Measurements from ENCODE around the gene MYO9A.
A peak's percentile ranks its signal among the peaks of the same experiment; 100 is the strongest.

The MYO9A gene

GRCh38 chr15:71786673-71787072 is 331.3 kb downstream of the MYO9A start:
- Histone ChIP-seq H4K8ac (ENCODE audit: low read depth, low read length) (no peak overlapping the region), H3K18ac (ENCODE audit: low read length) (no peak overlapping the region), H3K23ac (ENCODE audit: low read length) (no peak overlapping the region), H3K4me2 (ENCODE audit: low read length) (no peak overlapping the region), H4K91ac (ENCODE audit: low read depth, low read length) (no peak overlapping the region), H3K79me1 (ENCODE audit: low read length) (peaks cover 3% of the 10 kb centered on the region), H2BK120ac (ENCODE audit: insufficient read depth, low read length, poor library complexity) (no peak overlapping the region), H3K36me3 (ENCODE audit: control insufficient read depth in 1 of 2, insufficient read depth in 2 of 2, low read length in 2 of 2) (no peaks in the 10 kb centered on the region), H3K27me3 (ENCODE audit: insufficient read depth, low read length) (no peaks in the 10 kb centered on the region), H3K4me3 (ENCODE audit: low read depth, low read length) (no peak overlapping the region), H3K9ac (ENCODE audit: low read length) (no peak overlapping the region), H4K12ac (ENCODE audit: low read depth, low read length) (no peak overlapping the region), H3K79me2 (ENCODE audit: control insufficient read depth, insufficient read depth, low read length, poor library complexity) (no peaks in the 10 kb centered on the region), H3K4ac (ENCODE audit: low read depth, low read length) (no peak overlapping the region), H2AFZ (ENCODE audit: insufficient read depth, low read length, poor library complexity) (no peak overlapping the region), H2BK12ac (ENCODE audit: low read length) (no peak overlapping the region), H2BK5ac (ENCODE audit: low read depth, low read length, poor library complexity) (no peak overlapping the region), H3K27ac (ENCODE audit: low read depth, low read length) (no peak overlapping the region), H3K14ac (ENCODE audit: low read length) (no peak overlapping the region), H3K4me1 (ENCODE audit: control insufficient read depth in 1 of 2, insufficient read depth in 2 of 2, low read length in 2 of 2) (peaks cover 5 to 9% of the 10 kb centered on the region in 2 experiments), H3K9me3 (ENCODE audit: insufficient read depth, low read depth, low read length) (peaks cover 3% of the 10 kb centered on the region), H2AK5ac (ENCODE audit: low read length) (no peak overlapping the region)
- WGBS (ENCODE audit: extremely low coverage, insufficient coverage, insufficient read length), result 100% methylated on average over 3 of the region's 7 CpGs
- DNase-seq, result no peak

GRCh38 chr15:71785996-71786395 is 332.0 kb downstream of the MYO9A start:
- Histone ChIP-seq H3K4ac (ENCODE audit: low read depth, low read length) (no peak overlapping the region), H3K18ac (ENCODE audit: low read length) (no peak overlapping the region), H3K14ac (ENCODE audit: low read length) (no peak overlapping the region), H3K9ac (ENCODE audit: low read length) (no peak overlapping the region), H3K9me3 (ENCODE audit: insufficient read depth, low read depth, low read length) (peaks cover 3% of the 10 kb centered on the region), H3K79me2 (ENCODE audit: control insufficient read depth, insufficient read depth, low read length, poor library complexity) (no peaks in the 10 kb centered on the region), H3K4me3 (ENCODE audit: low read depth, low read length) (no peak overlapping the region), H3K4me1 (ENCODE audit: control insufficient read depth in 1 of 2, insufficient read depth in 2 of 2, low read length in 2 of 2) (peaks cover 5 to 9% of the 10 kb centered on the region in 2 experiments), H2BK5ac (ENCODE audit: low read depth, low read length, poor library complexity) (no peak overlapping the region), H2AFZ (ENCODE audit: insufficient read depth, low read length, poor library complexity) (no peak overlapping the region), H3K23ac (ENCODE audit: low read length) (no peak overlapping the region), H3K79me1 (ENCODE audit: low read length) (peaks cover 3% of the 10 kb centered on the region), H3K27ac (ENCODE audit: low read depth, low read length) (no peak overlapping the region), H3K27me3 (ENCODE audit: insufficient read depth, low read length) (no peaks in the 10 kb centered on the region), H3K4me2 (ENCODE audit: low read length) (no peak overlapping the region), H4K91ac (ENCODE audit: low read depth, low read length) (no peak overlapping the region), H3K36me3 (ENCODE audit: control insufficient read depth in 1 of 2, insufficient read depth in 2 of 2, low read length in 2 of 2) (no peaks in the 10 kb centered on the region), H4K8ac (ENCODE audit: low read depth, low read length) (no peak overlapping the region), H2BK12ac (ENCODE audit: low read length) (no peak overlapping the region), H2AK5ac (ENCODE audit: low read length) (no peak overlapping the region), H4K12ac (ENCODE audit: low read depth, low read length) (no peak overlapping the region), H2BK120ac (ENCODE audit: insufficient read depth, low read length, poor library complexity) (no peak overlapping the region)
- WGBS (ENCODE audit: extremely low coverage, insufficient coverage, insufficient read length), result no CpG with 5 or more reads among the region's 2 CpGs
- no peak for DNase-seq

- H2BK120ac ChIP-seq (ENCODE audit: insufficient read depth, low read length, poor library complexity), result no peak overlapping the region
- H3K27ac ChIP-seq (ENCODE audit: low read depth, low read length), result no peak overlapping the region
- H2AK5ac ChIP-seq (ENCODE audit: low read length), result no peak overlapping the region
- H2BK12ac ChIP-seq (ENCODE audit: low read length), result no peak overlapping the region
- H3K9me3 ChIP-seq (ENCODE audit: insufficient read depth, low read depth, low read length), result peaks cover 3% of the 10 kb centered on the region
- no peak overlapping the region for H4K91ac ChIP-seq (ENCODE audit: low read depth, low read length)
- no peaks in the 10 kb centered on the region for H3K79me1 ChIP-seq (ENCODE audit: low read length)
- no peak overlapping the region for H3K18ac ChIP-seq (ENCODE audit: low read length)
- no peaks in the 10 kb centered on the region for H3K27me3 ChIP-seq (ENCODE audit: insufficient read depth, low read length)
- H2AFZ ChIP-seq (ENCODE audit: insufficient read depth, low read length, poor library complexity), result no peak overlapping the region
- no peak overlapping the region for H3K23ac ChIP-seq (ENCODE audit: low read length)
- no peak overlapping the region for H3K4ac ChIP-seq (ENCODE audit: low read depth, low read length)
- no peak overlapping the region for H4K12ac ChIP-seq (ENCODE audit: low read depth, low read length)
- no peaks in the 10 kb centered on the region for H3K79me2 ChIP-seq (ENCODE audit: control insufficient read depth, insufficient read depth, low read length, poor library complexity)
- H3K9ac ChIP-seq (ENCODE audit: low read length), result no peak overlapping the region
- no CpG with 5 or more reads among the region's 6 CpGs for WGBS (ENCODE audit: extremely low coverage, insufficient coverage, insufficient read length)
- H3K36me3 ChIP-seq (ENCODE audit: control insufficient read depth in 1 of 2, insufficient read depth in 2 of 2, low read length in 2 of 2), result no peaks in the 10 kb centered on the region
- H3K14ac ChIP-seq (ENCODE audit: low read length), result no peak overlapping the region
- H3K4me3 ChIP-seq (ENCODE audit: low read depth, low read length), result no peak overlapping the region
- DNase-seq, result peak in 1 of 2 donors; percentile 19
- H4K8ac ChIP-seq (ENCODE audit: low read depth, low read length), result no peak overlapping the region
- H3K4me1 ChIP-seq (ENCODE audit: control insufficient read depth in 1 of 2, insufficient read depth in 2 of 2, low read length in 2 of 2), result peaks cover 0 to under 1% of the 10 kb centered on the region in 2 experiments
- no peak overlapping the region for H2BK5ac ChIP-seq (ENCODE audit: low read depth, low read length, poor library complexity)
- H3K4me2 ChIP-seq (ENCODE audit: low read length), result no peak overlapping the region
These were observed 333.2 kb downstream of the MYO9A start for GRCh38 chr15:71784719-71785118.

- Histone ChIP-seq H3K9ac (ENCODE audit: low read length) (no peak overlapping the region), H3K27ac (ENCODE audit: low read depth, low read length) (no peak overlapping the region), H3K23ac (ENCODE audit: low read length) (no peak overlapping the region), H2BK5ac (ENCODE audit: low read depth, low read length, poor library complexity) (no peak overlapping the region), H3K4me1 (ENCODE audit: control insufficient read depth in 1 of 2, insufficient read depth in 2 of 2, low read length in 2 of 2) (peaks cover 4 to 5% of the 10 kb centered on the region in 2 experiments), H3K9me3 (ENCODE audit: insufficient read depth, low read depth, low read length) (no peaks in the 10 kb centered on the region), H2AK5ac (ENCODE audit: low read length) (no peak overlapping the region), H3K79me2 (ENCODE audit: control insufficient read depth, insufficient read depth, low read length, poor library complexity) (no peaks in the 10 kb centered on the region), H4K12ac (ENCODE audit: low read depth, low read length) (no peak overlapping the region), H3K36me3 (ENCODE audit: control insufficient read depth in 1 of 2, insufficient read depth in 2 of 2, low read length in 2 of 2) (no peaks in the 10 kb centered on the region), H3K14ac (ENCODE audit: low read length) (no peak overlapping the region), H3K79me1 (ENCODE audit: low read length) (peaks cover 2% of the 10 kb centered on the region), H4K91ac (ENCODE audit: low read depth, low read length) (no peak overlapping the region), H3K4me3 (ENCODE audit: low read depth, low read length) (no peak overlapping the region), H4K8ac (ENCODE audit: low read depth, low read length) (no peak overlapping the region), H3K4me2 (ENCODE audit: low read length) (no peak overlapping the region), H3K27me3 (ENCODE audit: insufficient read depth, low read length) (no peaks in the 10 kb centered on the region), H3K4ac (ENCODE audit: low read depth, low read length) (no peak overlapping the region), H2BK12ac (ENCODE audit: low read length) (no peak overlapping the region), H2AFZ (ENCODE audit: insufficient read depth, low read length, poor library complexity) (no peak overlapping the region), H2BK120ac (ENCODE audit: insufficient read depth, low read length, poor library complexity) (no peak overlapping the region), H3K18ac (ENCODE audit: low read length) (no peak overlapping the region)
- no CpG with 5 or more reads among the region's 10 CpGs for WGBS (ENCODE audit: extremely low coverage, insufficient coverage, insufficient read length)
- no peak for DNase-seq
These were observed 335.4 kb downstream of the MYO9A start for GRCh38 chr15:71782422-71783165.
